Tibial artery (tissue), 4 donors: ENCODE measurements around the gene RBM26.
A peak's percentile ranks its signal among the peaks of the same experiment; 100 is the strongest.

ENCODE experiments used
- DNase-seq, 2 donors: peaks; one replicate each; pipeline ENCODE4 v3.0.0-alpha.2; 2019
- H3K27ac ChIP-seq, 2 donors: fragments of 200-600 bp; sonication (generic) in 1 of 2; 1 replicate in 1 of 2; 2 replicates in 1 of 2; pipeline ENCODE4 v1.5.1; 2018 to 2019; ENCODE audit warnings: mild to moderate bottlenecking in 1 of 2
- H3K27me3 ChIP-seq, 2 donors: fragments of 200-600 bp; sonication (generic) in 1 of 2; one replicate each; pipeline versions ENCODE4 v1.5.1 to v1.6.0; 2016 to 2019
- H3K36me3 ChIP-seq, 3 donors: fragments of 200-600 bp; sonication (generic) in 2 of 3; one replicate each; pipeline ENCODE4 v1.5.1; 2016 to 2019; ENCODE audit warnings: mild to moderate bottlenecking in 2 of 3
- H3K4me1 ChIP-seq, 4 donors: fragments of 200-600 bp; sonication (generic) in 2 of 4; 1 replicate in 3 of 4; 2 replicates in 1 of 4; pipeline ENCODE4 v1.5.1; 2016 to 2019
- H3K4me3 ChIP-seq, 2 donors: fragments of 200-600 bp; sonication (generic) in 1 of 2; 1 replicate in 1 of 2; 2 replicates in 1 of 2; pipeline ENCODE4 v1.5.1; 2018 to 2019; ENCODE audit warnings: mild to moderate bottlenecking in 2 of 2
- H3K9me3 ChIP-seq, 3 donors: fragments of 200-600 bp; sonication (generic) in 1 of 3; one replicate each; pipeline ENCODE4 v1.5.1; 2016 to 2019
- intact Hi-C: fragments of 100-400 bp; cut with DNase I; formaldehyde crosslinking; loops from one replicate; pipeline ENCODE4 v1.15.0; 2023; ENCODE audit warnings: low total_unique reads
- TF ChIP-seq, protein P1 (sequence below), 2 experiments: fragments of 200-600 bp in 1 of 2; fragments of 450-650 bp in 1 of 2; IDR thresholded peaks; one replicate each; pipeline ENCODE4 v1.5.1; 2017 to 2019; ENCODE audit warnings: antibody characterized with exemption in 2 of 2, mild to moderate bottlenecking in 1 of 2, moderate library complexity in 1 of 2

Gene RBM26

DNA sequence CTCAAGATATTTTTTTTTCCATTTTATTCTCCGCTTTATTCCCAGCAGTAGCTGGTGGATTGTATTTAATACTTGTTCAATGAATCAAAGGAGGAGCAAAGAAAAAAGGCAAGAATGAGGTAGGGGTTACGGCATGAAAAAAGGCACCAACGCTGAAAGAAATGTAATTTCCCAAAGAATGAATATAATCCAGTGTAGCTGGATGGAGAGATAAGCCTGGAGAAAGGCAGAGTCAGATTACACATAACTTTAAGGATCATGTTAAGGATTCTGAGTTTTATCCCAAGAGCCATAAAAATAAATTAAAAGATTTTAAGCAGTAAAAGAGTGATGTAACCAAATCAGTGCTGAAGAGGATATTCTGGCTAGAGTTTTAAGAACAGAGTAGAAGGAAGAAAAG, 67.7 kb downstream of the RBM26 start:
- Histone ChIP-seq H3K9me3 (no peaks in the 10 kb centered on the region), H3K36me3 (peaks cover 68 to 90% (median 87%) of the 10 kb centered on the region in 3 donors), H3K27ac (no peak overlapping the region), H3K27me3 (no peaks in the 10 kb centered on the region), H3K4me3 (no peak overlapping the region), H3K4me1 (no peaks in the 10 kb centered on the region)
- no peak for DNase-seq
- TF ChIP-seq, protein P1, sequence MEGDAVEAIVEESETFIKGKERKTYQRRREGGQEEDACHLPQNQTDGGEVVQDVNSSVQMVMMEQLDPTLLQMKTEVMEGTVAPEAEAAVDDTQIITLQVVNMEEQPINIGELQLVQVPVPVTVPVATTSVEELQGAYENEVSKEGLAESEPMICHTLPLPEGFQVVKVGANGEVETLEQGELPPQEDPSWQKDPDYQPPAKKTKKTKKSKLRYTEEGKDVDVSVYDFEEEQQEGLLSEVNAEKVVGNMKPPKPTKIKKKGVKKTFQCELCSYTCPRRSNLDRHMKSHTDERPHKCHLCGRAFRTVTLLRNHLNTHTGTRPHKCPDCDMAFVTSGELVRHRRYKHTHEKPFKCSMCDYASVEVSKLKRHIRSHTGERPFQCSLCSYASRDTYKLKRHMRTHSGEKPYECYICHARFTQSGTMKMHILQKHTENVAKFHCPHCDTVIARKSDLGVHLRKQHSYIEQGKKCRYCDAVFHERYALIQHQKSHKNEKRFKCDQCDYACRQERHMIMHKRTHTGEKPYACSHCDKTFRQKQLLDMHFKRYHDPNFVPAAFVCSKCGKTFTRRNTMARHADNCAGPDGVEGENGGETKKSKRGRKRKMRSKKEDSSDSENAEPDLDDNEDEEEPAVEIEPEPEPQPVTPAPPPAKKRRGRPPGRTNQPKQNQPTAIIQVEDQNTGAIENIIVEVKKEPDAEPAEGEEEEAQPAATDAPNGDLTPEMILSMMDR (IDR thresholded peaks at IDR 0.05) = no peak
- intact Hi-C loops = no loop called here

DNA sequence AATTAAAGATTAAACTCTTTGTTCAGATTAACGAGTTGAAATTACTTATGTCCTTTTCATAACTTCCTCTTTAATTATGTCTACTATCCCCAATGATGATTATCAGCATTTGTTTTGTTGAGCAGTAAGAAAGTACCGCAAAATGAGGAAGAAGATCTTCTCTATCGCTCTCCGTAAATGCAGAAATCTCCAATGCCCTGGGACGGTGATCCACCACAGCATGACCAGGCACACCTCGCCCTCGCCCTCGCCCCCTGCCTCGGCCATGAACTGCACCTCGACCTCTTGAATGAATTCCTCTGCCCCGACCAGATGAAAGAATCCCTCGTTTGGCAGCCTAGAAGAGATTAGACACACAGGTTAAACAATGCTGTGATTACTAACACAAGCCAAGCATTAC, 69.1 kb downstream of the RBM26 start:
- TF ChIP-seq, protein P1 (IDR thresholded peaks at IDR 0.05) = no peak
- Histone ChIP-seq H3K27me3 (no peaks in the 10 kb centered on the region), H3K36me3 (peaks cover 58 to 87% (median 79%) of the 10 kb centered on the region in 3 donors), H3K4me3 (no peak overlapping the region), H3K9me3 (no peaks in the 10 kb centered on the region), H3K27ac (no peak overlapping the region), H3K4me1 (no peaks in the 10 kb centered on the region)
- peak in 1 of 2 donors; percentile 19 for DNase-seq
- intact Hi-C loops = no loop called here

DNA sequence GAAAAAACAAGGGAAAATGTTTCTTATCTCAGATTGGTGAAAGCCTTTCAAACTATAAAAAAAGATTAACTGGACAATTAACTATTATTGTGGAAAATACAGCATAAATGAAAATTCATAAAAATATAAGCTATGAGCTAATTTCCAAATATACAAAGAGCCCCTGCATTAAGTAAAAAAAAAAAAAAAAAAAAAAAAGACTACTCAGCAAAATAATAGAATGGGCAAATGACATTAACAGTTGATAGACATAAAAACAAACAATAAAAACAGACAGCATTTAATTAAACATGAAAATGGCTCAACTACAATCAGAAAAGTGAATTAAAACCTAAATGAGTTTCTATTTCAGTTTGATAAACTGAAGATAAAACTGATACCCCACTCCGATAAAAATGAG, 77.5 kb downstream of the RBM26 start:
- no peaks in the 10 kb centered on the region for H3K27me3 ChIP-seq
- intact Hi-C loops = no loop called here
- peaks cover 5 to 34% (median 20%) of the 10 kb centered on the region in 3 donors for H3K36me3 ChIP-seq
- no peaks in the 10 kb centered on the region for H3K9me3 ChIP-seq
- TF ChIP-seq, protein P1 (IDR thresholded peaks at IDR 0.05) = no peak
- no peaks in the 10 kb centered on the region for H3K4me1 ChIP-seq
- H3K27ac ChIP-seq = no peak overlapping the region
- H3K4me3 ChIP-seq = no peak overlapping the region
- DNase-seq = no peak

DNA sequence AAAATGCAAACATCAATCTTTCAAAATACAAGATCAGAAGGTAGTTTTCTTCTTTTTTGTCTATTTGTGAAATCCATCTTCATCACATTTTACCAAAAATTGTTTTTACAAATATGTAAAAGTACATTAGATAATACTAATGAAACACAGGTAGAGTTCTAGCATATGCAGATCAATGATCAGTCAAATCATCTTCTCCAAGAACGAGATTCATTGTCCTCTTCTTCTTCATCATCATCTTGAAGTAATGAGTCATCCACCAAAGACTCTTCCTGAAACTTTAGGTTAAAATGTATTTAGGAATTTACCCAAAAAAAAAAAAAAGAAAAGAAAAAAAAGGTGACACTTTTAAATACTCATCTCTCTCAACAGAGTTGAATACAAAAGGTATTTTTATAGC, 85.6 kb downstream of the RBM26 start:
- DNase-seq = no peak
- H3K36me3 ChIP-seq = peaks cover 18 to 26% (median 21%) of the 10 kb centered on the region in 3 donors
- TF ChIP-seq, protein P1 (IDR thresholded peaks at IDR 0.05) = no peak
- no peaks in the 10 kb centered on the region for H3K9me3 ChIP-seq
- no peaks in the 10 kb centered on the region for H3K4me1 ChIP-seq
- H3K27ac ChIP-seq = no peak overlapping the region
- H3K27me3 ChIP-seq = no peaks in the 10 kb centered on the region
- intact Hi-C loops = no loop called here
- H3K4me3 ChIP-seq = no peak overlapping the region

DNA sequence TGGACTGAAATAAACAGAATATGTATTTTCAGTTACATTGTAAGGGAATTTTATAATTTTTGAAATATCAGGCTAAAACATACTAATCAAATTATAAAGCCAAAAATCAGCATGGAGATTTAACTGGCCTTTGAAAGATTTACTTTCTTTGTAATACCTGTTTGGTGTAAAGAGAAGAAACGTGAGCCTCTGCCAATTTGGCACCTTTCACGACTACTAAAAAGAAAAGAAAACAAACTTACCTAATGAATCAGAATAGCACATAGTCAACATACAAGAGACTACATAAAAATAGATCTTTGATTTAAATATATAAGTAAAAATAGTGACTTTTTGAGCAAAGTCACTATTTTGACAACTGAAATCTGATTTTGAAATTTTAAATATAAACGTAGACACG, 87.4 kb downstream of the RBM26 start:
- Histone ChIP-seq H3K9me3 (no peaks in the 10 kb centered on the region), H3K27ac (no peak overlapping the region), H3K27me3 (no peaks in the 10 kb centered on the region), H3K4me1 (no peaks in the 10 kb centered on the region), H3K36me3 (peaks cover 18 to 26% (median 22%) of the 10 kb centered on the region in 3 donors), H3K4me3 (no peak overlapping the region)
- DNase-seq = no peak
- TF ChIP-seq, protein P1 (IDR thresholded peaks at IDR 0.05) = no peak
- intact Hi-C loops = no loop called here

DNA sequence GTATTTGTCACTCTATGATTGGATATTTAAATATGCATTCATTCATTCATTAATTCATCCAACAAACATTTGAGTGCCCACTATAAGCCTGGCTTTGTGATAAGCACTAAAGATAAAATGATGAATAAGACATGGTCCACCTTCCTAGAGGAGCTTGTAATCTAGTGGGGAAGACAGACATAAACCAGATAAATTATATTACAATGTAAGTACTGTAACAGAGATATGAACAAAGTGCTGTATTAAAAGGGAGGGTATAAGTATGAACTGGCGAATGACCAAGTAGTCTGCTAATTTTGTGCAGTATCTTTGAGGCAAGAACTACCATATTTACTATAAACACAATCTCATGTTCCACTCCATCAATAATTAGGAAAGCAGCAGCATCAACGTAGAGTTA, 88.2 kb downstream of the RBM26 start:
- Histone ChIP-seq H3K36me3 (peaks cover 18 to 26% (median 26%) of the 10 kb centered on the region in 3 donors), H3K27me3 (no peaks in the 10 kb centered on the region), H3K4me1 (no peaks in the 10 kb centered on the region), H3K9me3 (no peaks in the 10 kb centered on the region), H3K4me3 (no peak overlapping the region), H3K27ac (no peak overlapping the region)
- TF ChIP-seq, protein P1 (IDR thresholded peaks at IDR 0.05) = no peak
- DNase-seq = no peak
- intact Hi-C loops = no loop called here
